GM19035 (cell line): ENCODE measurements around the gene MT1A.
A peak's percentile ranks its signal among the peaks of the same experiment; 100 is the strongest.

Source experiments
- ATAC-seq: cut with Tn5 transposase; IDR thresholded peaks from one replicate; pipeline ENCODE4 v1.9.1; 2021; ENCODE audit not compliant: unreplicated experiment

The MT1A gene

GRCh38 chr16:56675685-56676210 lies 37.3 kb downstream of the MT1A start:
- no peak for ATAC-seq

DNA sequence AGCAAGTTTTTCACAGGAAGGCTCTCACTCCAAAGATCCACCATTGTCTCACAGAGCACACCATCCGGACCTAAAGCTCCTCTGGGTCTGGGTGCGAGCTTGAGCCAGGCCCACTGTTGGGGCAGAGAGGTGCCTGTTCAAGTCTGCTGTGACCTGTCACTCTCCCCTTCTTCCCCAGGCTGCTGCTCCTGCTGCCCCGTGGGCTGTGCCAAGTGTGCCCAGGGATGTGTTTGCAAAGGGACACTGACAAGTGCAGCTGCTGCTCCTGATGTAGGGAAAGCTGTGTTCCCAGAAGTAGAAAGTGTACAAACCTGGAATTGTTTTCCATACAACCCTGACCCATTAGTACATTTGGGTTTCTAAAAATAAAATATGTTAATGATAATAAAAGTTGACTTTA lies 39.0 kb downstream of the MT1A start:
- no peak for ATAC-seq

GRCh38 chr16:56679078-56679730 lies 40.7 kb downstream of the MT1A start:
- ATAC-seq = no peak

GRCh38 chr16:56679818-56680217 lies 41.4 kb downstream of the MT1A start:
- ATAC-seq = no peak

- ATAC-seq = peak; percentile 99
These were observed 43.7 kb downstream of the MT1A start, which contains the start of gene MT1X for GRCh38 chr16:56681939-56682702. TSS of gene MT1X (plus strand) at chr16:56682470. CDS start at chr16:56682541, 71 bp downstream.

- no peak for ATAC-seq
These were observed 44.4 kb downstream of the MT1A start for GRCh38 chr16:56682703-56683397.

- ATAC-seq = no peak
These were observed 45.1 kb downstream of the MT1A start for GRCh38 chr16:56683424-56684172.

GRCh38 chr16:56684256-56684925 lies 45.9 kb downstream of the MT1A start:
- ATAC-seq = no peak

DNA sequence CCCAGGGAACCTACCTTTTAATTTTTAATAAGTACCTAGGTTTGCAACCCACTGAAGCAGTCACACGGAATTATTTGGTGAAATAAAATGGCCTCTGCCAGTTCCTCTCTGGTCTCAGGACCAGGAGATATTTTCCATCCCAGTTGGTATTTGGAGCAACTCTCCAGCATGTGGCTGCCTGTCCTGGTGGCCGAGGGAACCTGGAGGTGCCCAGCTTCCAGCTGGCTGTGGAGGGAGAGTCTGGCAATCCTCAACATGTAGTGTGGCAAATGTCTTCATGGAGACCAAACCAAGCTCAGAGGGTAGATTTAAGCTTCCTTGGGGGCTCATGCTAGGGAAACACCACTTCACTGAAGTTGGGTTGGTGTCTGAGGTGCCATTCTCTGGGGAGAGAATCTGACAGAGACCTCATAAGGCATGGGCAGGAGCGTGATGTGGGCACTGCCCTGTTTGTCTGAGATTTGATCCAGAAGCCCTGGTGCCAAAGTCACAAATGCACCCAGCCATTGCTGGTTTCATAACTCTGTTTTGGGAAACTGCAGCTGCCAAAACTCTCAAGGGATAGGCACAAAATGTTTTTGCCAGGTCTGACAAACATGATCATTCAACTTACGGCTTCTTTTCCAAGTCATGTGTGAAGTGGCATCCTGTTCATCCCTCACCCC lies 46.6 kb downstream of the MT1A start:
- ATAC-seq = no peak

GRCh38 chr16:56686758-56687157 lies 48.3 kb downstream of the MT1A start:
- ATAC-seq = no peak

GRCh38 chr16:56688762-56689161 lies 50.3 kb downstream of the MT1A start:
- ATAC-seq = no peak

DNA sequence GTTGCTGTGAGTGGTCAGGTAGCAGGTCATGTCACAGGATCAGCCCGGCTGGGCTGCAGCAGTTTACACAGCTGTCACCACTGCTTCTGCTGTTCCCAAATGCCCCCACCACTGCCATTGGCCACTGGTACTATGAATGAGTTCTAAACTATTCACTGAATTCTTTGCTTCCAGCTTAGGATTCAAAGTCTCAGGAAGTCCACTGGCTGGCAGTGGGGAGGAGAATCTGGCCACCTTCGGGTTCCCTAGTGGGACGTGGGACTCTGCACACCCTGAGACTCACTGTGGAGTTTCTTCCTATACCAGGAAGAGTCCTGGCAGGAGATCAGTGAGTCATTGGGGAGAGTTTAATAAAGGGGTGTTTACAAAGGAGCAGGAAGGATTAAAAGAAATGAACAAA lies 50.7 kb downstream of the MT1A start:
- no peak for ATAC-seq
